H1 (cell line): ENCODE results near the gene CNDP1. TPM values are rescaled to one million over a fixed set of nuclear protein-coding genes. Genes with fewer than 3 reads are reported as not detected.

Source experiments
- CTCF ChIA-PET: fragments of 300-600 bp; sonication (Branson Sonifier 250); formaldehyde crosslinking; loops from one replicate; lab custom pipeline; 2021; ENCODE audit not compliant: partially characterized antibody; lab: Charles Lee
- POLR2A ChIA-PET: fragments of 300-600 bp; sonication (Branson Sonifier 250); formaldehyde crosslinking; loops from one replicate; lab custom pipeline; 2021; ENCODE audit warnings: inconsistent platforms; ENCODE audit not compliant: partially characterized antibody; lab: Charles Lee
- DNase-seq, 2 experiments: peaks; one replicate each; pipeline versions ENCODE4 v3.0.0 to v3.0.0-alpha.2; 2010 to 2022; ENCODE audit warnings: low spot score in 2 of 2, low read depth in 1 of 2, mixed read lengths in 1 of 2
- FAIRE-seq: peaks from 2 replicates; lab custom pipeline; 2011; peaks lifted over from hg19 to GRCh38; lab: Jason Lieb, UNC
- H2AFZ ChIP-seq: 2 replicates; pipeline ENCODE4 v1.8.1; 2012; ENCODE audit warnings: low read length, inconsistent platforms
- H2AK5ac ChIP-seq: 2 replicates; pipeline ENCODE4 v1.6.1; 2013; ENCODE audit warnings: low read depth, low read length
- H2BK120ac ChIP-seq: replicated peaks from 2 replicates; pipeline ENCODE3; 2013; ENCODE audit warnings: low read depth, low read length, inconsistent platforms
- H2BK12ac ChIP-seq: 2 replicates; pipeline ENCODE4 v1.6.1; 2013; ENCODE audit warnings: low read depth, low read length
- H2BK15ac ChIP-seq: 2 replicates; pipeline ENCODE4 v1.6.1; 2013; ENCODE audit warnings: low read length
- H2BK20ac ChIP-seq: 2 replicates; pipeline ENCODE4 v1.6.1; 2013; ENCODE audit warnings: low read length
- H2BK5ac ChIP-seq: 2 replicates; pipeline ENCODE4 v1.6.1; 2013; ENCODE audit warnings: low read depth, low read length
- H3K14ac ChIP-seq: 2 replicates; pipeline ENCODE4 v1.6.1; 2013; ENCODE audit warnings: inconsistent platforms; ENCODE audit not compliant: insufficient read length
- H3K18ac ChIP-seq: 2 replicates; pipeline ENCODE4 v1.6.1; 2013; ENCODE audit warnings: low read length; ENCODE audit errors: extremely low read depth
- H3K23ac ChIP-seq: 2 replicates; pipeline ENCODE4 v1.6.1; 2013; ENCODE audit warnings: inconsistent platforms; ENCODE audit not compliant: insufficient read length
- H3K23me2 ChIP-seq: 2 replicates; pipeline ENCODE4 v1.6.1; 2013; ENCODE audit warnings: low read depth, low read length
- H3K27ac ChIP-seq: 2 replicates; pipeline ENCODE4 v1.6.1; 2011; ENCODE audit warnings: low read depth, low read length, inconsistent platforms
- H3K27me3 ChIP-seq, 4 experiments: replicated peaks in 1 of 4; 1 replicate in 1 of 4; 2 replicates in 3 of 4; pipeline versions ENCODE4 v1.6.1 to v1.8.1; 2011 to 2013; ENCODE audit warnings: low read length in 3 of 4, mild to moderate bottlenecking in 3 of 4, inconsistent platforms in 2 of 4, mixed read lengths in 2 of 4, moderate library complexity in 1 of 4; ENCODE audit not compliant: control insufficient read depth in 3 of 4, insufficient read depth in 3 of 4; ENCODE audit errors: extremely low read depth in 1 of 4
- H3K36me3 ChIP-seq, 4 experiments: 2 replicates each; pipeline versions ENCODE4 v1.6.1 to v1.8.1; 2011 to 2013; ENCODE audit warnings: mild to moderate bottlenecking in 4 of 4, low read length in 3 of 4, moderate library complexity in 2 of 4, control low read depth in 1 of 4, inconsistent platforms in 1 of 4; ENCODE audit not compliant: insufficient read depth in 4 of 4, control insufficient read depth in 2 of 4
- H3K4ac ChIP-seq: replicated peaks from 2 replicates; pipeline ENCODE3; 2013; ENCODE audit warnings: low read length, low read depth, mixed read lengths, inconsistent platforms; ENCODE audit not compliant: insufficient read length
- H3K4me1 ChIP-seq, 4 experiments: replicated peaks in 1 of 4; 1 replicate in 1 of 4; 2 replicates in 3 of 4; pipeline versions ENCODE4 v1.6.1 to v1.8.1; 2011 to 2013; ENCODE audit warnings: low read length in 3 of 4, inconsistent platforms in 2 of 4, mixed read lengths in 1 of 4; ENCODE audit not compliant: insufficient read depth in 4 of 4, control insufficient read depth in 3 of 4
- H3K4me2 ChIP-seq, 2 experiments: 2 replicates each; pipeline versions ENCODE4 v1.6.1 to v1.8.1; 2011 to 2013; ENCODE audit warnings: low read depth in 2 of 2, low read length in 2 of 2, control low read depth in 1 of 2, inconsistent platforms in 1 of 2, mild to moderate bottlenecking in 1 of 2; ENCODE audit not compliant: insufficient read depth in 1 of 2
- H3K4me3 ChIP-seq, 4 experiments: fragments of 200-600, 300-600 bp in 1 of 4; sonication (generic), shearing (Covaris generic), sonication (Bioruptor Twin) in 1 of 4; 2 replicates each; pipeline versions ENCODE4 v1.5.1 to v1.8.1; 2011 to 2016; ENCODE audit warnings: low read length in 4 of 4, low read depth in 3 of 4, control low read depth in 2 of 4, inconsistent platforms in 2 of 4, mild to moderate bottlenecking in 2 of 4, mixed read lengths in 1 of 4, moderate library complexity in 1 of 4; ENCODE audit not compliant: insufficient read depth in 2 of 4; ENCODE audit errors: extremely low read depth in 1 of 4
- H3K56ac ChIP-seq: replicated peaks from 2 replicates; pipeline ENCODE3; 2013; ENCODE audit warnings: low read depth, mild to moderate bottlenecking, mixed read lengths, low read length, inconsistent platforms; ENCODE audit not compliant: insufficient read length
- H3K79me1 ChIP-seq: 2 replicates; pipeline ENCODE4 v1.6.1; 2013; ENCODE audit warnings: low read depth, low read length, control low read depth
- H3K79me2 ChIP-seq, 2 experiments: 2 replicates each; pipeline versions ENCODE4 v1.6.1 to v1.8.1; 2012 to 2013; ENCODE audit warnings: low read length in 2 of 2, mild to moderate bottlenecking in 2 of 2, inconsistent platforms in 1 of 2; ENCODE audit not compliant: insufficient read depth in 2 of 2, control insufficient read depth in 1 of 2
- H3K9ac ChIP-seq, 4 experiments: replicated peaks in 1 of 4; 1 replicate in 1 of 4; 2 replicates in 3 of 4; pipeline versions ENCODE4 v1.6.1 to v1.8.1; 2011 to 2013; ENCODE audit warnings: low read depth in 3 of 4, low read length in 3 of 4, control low read depth in 2 of 4, mild to moderate bottlenecking in 2 of 4, moderate library complexity in 2 of 4, inconsistent platforms in 1 of 4; ENCODE audit errors: extremely low read depth in 1 of 4
- H3K9me3 ChIP-seq, 2 experiments: 2 replicates each; pipeline versions ENCODE4 v1.6.1 to v1.8.1; 2012 to 2013; ENCODE audit warnings: mild to moderate bottlenecking in 2 of 2, moderate library complexity in 2 of 2, control low read depth in 1 of 2, inconsistent platforms in 1 of 2, low read depth in 1 of 2, low read length in 1 of 2, mixed read lengths in 1 of 2; ENCODE audit not compliant: insufficient read depth in 2 of 2
- H4K20me1 ChIP-seq, 2 experiments: replicated peaks in 1 of 2; 2 replicates each; pipeline versions ENCODE3 to v1.8.1; 2011 to 2013; ENCODE audit warnings: inconsistent platforms in 2 of 2, low read length in 2 of 2, mild to moderate bottlenecking in 1 of 2; ENCODE audit not compliant: insufficient read depth in 2 of 2, control insufficient read depth in 1 of 2
- H4K5ac ChIP-seq: 2 replicates; pipeline ENCODE4 v1.6.1; 2013; ENCODE audit warnings: low read length, low read depth, mixed read lengths, inconsistent platforms; ENCODE audit not compliant: insufficient read length
- H4K8ac ChIP-seq: 2 replicates; pipeline ENCODE4 v1.8.0; 2013; ENCODE audit warnings: mild to moderate bottlenecking, moderate library complexity, low read length, inconsistent platforms; ENCODE audit not compliant: insufficient read depth; ENCODE audit errors: extremely low read depth
- H4K91ac ChIP-seq: replicated peaks from 2 replicates; pipeline ENCODE3; 2013; ENCODE audit warnings: low read length, mixed read lengths, inconsistent platforms; ENCODE audit not compliant: insufficient read length
- ASH2L ChIP-seq: fragments of 200-600, 300-600 bp; sonication (generic); IDR thresholded peaks from one replicate; pipeline ENCODE4 v1.7.1; 2017; ENCODE audit warnings: low read length
- BACH1 ChIP-seq: IDR thresholded peaks from 2 replicates; pipeline ENCODE4 v1.6.1; 2012; ENCODE audit warnings: low read length, improper control_type of control experiment
- CREB1 ChIP-seq: IDR thresholded peaks from 2 replicates; pipeline ENCODE4 v1.6.1; 2012; ENCODE audit warnings: inconsistent platforms
- JUND ChIP-seq: IDR thresholded peaks from 2 replicates; pipeline ENCODE4 v1.6.1; 2011; ENCODE audit warnings: mild to moderate bottlenecking, improper control_type of control experiment, low read length
- NRF1 ChIP-seq: IDR thresholded peaks from 2 replicates; pipeline ENCODE4 v1.6.1; 2011; ENCODE audit warnings: mild to moderate bottlenecking, low read depth, low read length, improper control_type of control experiment
- TBP ChIP-seq: IDR thresholded peaks from 2 replicates; pipeline ENCODE4 v1.6.1; 2011; ENCODE audit warnings: low read depth, low read length, improper control_type of control experiment
- TCF12 ChIP-seq: IDR thresholded peaks from 2 replicates; pipeline ENCODE4 v1.6.1; 2011; ENCODE audit warnings: low read depth, mild to moderate bottlenecking, low read length
- WGBS, 2 experiments: shearing (Covaris generic) in 1 of 2; methylation state at CpG; one replicate each; pipeline versions ENCODE4 v1.1.6 to v1.1.7; 2013 to 2015; ENCODE audit warnings: low lambda C conversion rate in 2 of 2, mixed read lengths in 2 of 2, inconsistent platforms in 1 of 2, low coverage in 1 of 2, missing lambda C conversion rate in 1 of 2; ENCODE audit not compliant: insufficient replicate concordance in 2 of 2, insufficient coverage in 1 of 2, insufficient read length in 1 of 2; ENCODE audit errors: extremely low coverage in 1 of 2, missing lambda C conversion rate in 1 of 2; 5-methylcytosine and 5-hydroxymethylcytosine counted together
- polyA plus RNA-seq, 7 experiments: library from polyadenylated mRNA; depleted of rRNA in 3 of 7; stranded (reverse) in 5 of 7; unstranded in 2 of 7; fragments of >200 nt in 5 of 7; fragments of 200-250 nt in 2 of 7; gene quantifications; 1 replicate in 5 of 7; 2 replicates in 1 of 7; 4 replicates in 1 of 7; pipeline versions ENCODE4 v1.2.1 to v1.2.3, GENCODE V29; 2011 to 2013; ENCODE audit warnings: missing spikeins in 2 of 7, mixed read lengths in 2 of 7
- total RNA-seq: library from RNA; stranded (reverse); fragmentation: NEBNext Ultra II Directional; extraction: Animal tissue kit (Norgen Biotek cat#: 25700); gene quantifications from 2 replicates; pipeline ENCODE4 v1.2.1, GENCODE V29; 2021

The CNDP1 gene
- total and polyA plus RNA-seq, 2 of the 8 experiments (the other 6 are each of a cell fraction or from before 2014, with no cell fraction given) = 0.09 TPM; not detected in 1

DNA sequence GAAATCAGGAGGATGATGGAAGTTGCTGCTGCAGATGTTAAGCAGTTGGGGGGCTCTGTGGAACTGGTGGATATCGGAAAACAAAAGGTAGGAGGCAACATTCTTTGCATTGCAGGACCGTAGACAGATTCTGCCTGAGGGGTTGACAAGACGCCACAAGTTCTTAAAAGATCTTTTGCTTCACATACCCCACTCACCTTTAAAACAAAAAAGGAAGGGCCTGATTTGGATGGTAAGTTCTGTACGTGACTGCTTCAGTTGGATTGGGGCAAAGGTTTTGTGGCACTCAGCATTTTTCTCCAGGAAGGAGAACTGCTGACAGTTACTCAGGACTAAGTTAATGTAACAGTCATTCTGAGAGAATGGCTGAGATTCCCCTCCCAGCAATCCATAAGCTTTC lies 32.9 kb upstream of the CNDP1 start:
- FAIRE-seq (no peak), DNase-seq (no peak)
- Histone ChIP-seq H3K79me2 (peaks cover 19 to 36% of the 10 kb centered on the region in 2 experiments), H3K9me3 (no peaks in the 10 kb centered on the region), H3K4me2 (no peak overlapping the region), H2AFZ (no peak overlapping the region), H2BK12ac (no peak overlapping the region), H3K4me3 (no peak overlapping the region), H3K79me1 (peaks cover 12% of the 10 kb centered on the region), H4K8ac (no peak overlapping the region), H3K18ac (no peak overlapping the region), H4K91ac (no peak overlapping the region), H4K5ac (no peak overlapping the region), H3K4me1 (peaks cover 3 to 16% (median 7%) of the 10 kb centered on the region in 4 experiments; a peak in 5 of 7 replicates), H3K23ac (no peak overlapping the region), H3K4ac (no peak overlapping the region), H4K20me1 (peaks cover 7 to 11% of the 10 kb centered on the region in 2 experiments), H3K27me3 (no peaks in the 10 kb centered on the region), H2BK120ac (no peak overlapping the region), H2AK5ac (no peak overlapping the region), H3K14ac (no peak overlapping the region), H2BK5ac (no peak overlapping the region), H2BK20ac (no peak overlapping the region), H3K36me3 (peaks cover 18 to 49% (median 36%) of the 10 kb centered on the region in 4 experiments), H2BK15ac (no peak overlapping the region), H3K23me2 (peaks cover 2% of the 10 kb centered on the region; the same call in 1 of the 2 replicates), H3K9ac (no peak overlapping the region), H3K56ac (no peak overlapping the region), H3K27ac (no peak overlapping the region)
- TF ChIP-seq TBP (no peak), CREB1 (no peak), JUND (no peak), TCF12 (no peak), BACH1 (no peak), ASH2L (no peak), NRF1 (no peak)
- CTCF ChIA-PET = interaction anchor here (1.2 kb wide), 1 partner anchor 42 kb away, joined by 3 read pairs; no protein-coding TSS in a partner anchor
- POLR2A ChIA-PET = no interaction called here
- 91% methylated on average over 4 of the region's 4 CpGs; no CpG with 5 or more reads in 1 of the 2 experiments for WGBS, 2 experiments
